Esophagus (tissue), 2 donors: ENCODE results near the gene KCNJ6. TPM values are rescaled to one million over a fixed set of nuclear protein-coding genes. Genes with fewer than 3 reads are reported as not detected.
"Not testable (repeated sequence)": the region's sequence is repeated elsewhere in the genome, so short reads cannot be mapped to it uniquely, and the experiment has no call there.

Experiments
- H3K27ac ChIP-seq, 2 donors: one replicate each; pipeline ENCODE4 v1.5.1; 2013; ENCODE audit warnings: low read depth in 2 of 2, mild to moderate bottlenecking in 2 of 2, inconsistent platforms in 1 of 2, low read length in 1 of 2, moderate library complexity in 1 of 2
- H3K27me3 ChIP-seq, 2 donors: one replicate each; pipeline ENCODE4 v1.6.1; 2013; ENCODE audit warnings: low read length in 2 of 2, control low read depth in 1 of 2, mild to moderate bottlenecking in 1 of 2; ENCODE audit not compliant: insufficient read depth in 2 of 2, control insufficient read depth in 1 of 2
- H3K36me3 ChIP-seq, 2 donors: one replicate each; pipeline ENCODE4 v1.6.1; 2013; ENCODE audit warnings: low read length in 1 of 2; ENCODE audit not compliant: control insufficient read depth in 2 of 2, insufficient read depth in 2 of 2
- H3K4me1 ChIP-seq, 2 donors: one replicate each; pipeline ENCODE4 v1.6.1; 2013; ENCODE audit warnings: low read length in 1 of 2; ENCODE audit not compliant: control insufficient read depth in 2 of 2, insufficient read depth in 2 of 2
- H3K4me3 ChIP-seq, 2 donors: one replicate each; pipeline ENCODE4 v1.5.1; 2013; ENCODE audit warnings: low read length in 2 of 2, mild to moderate bottlenecking in 2 of 2, low read depth in 1 of 2, moderate library complexity in 1 of 2
- H3K9me3 ChIP-seq, 2 donors: one replicate each; pipeline ENCODE4 v1.6.1; 2013; ENCODE audit warnings: mild to moderate bottlenecking in 2 of 2, low read depth in 1 of 2, low read length in 1 of 2, moderate library complexity in 1 of 2; ENCODE audit not compliant: control insufficient read depth in 2 of 2, insufficient read depth in 1 of 2
- WGBS, 2 donors: extraction: QIAGEN DNeasy Blood & Tissue Kit; methylation state at CpG; one replicate each; pipeline ENCODE4 v1.1.7; 2013; 5-methylcytosine and 5-hydroxymethylcytosine counted together
- polyA plus RNA-seq, 2 donors: library from polyadenylated mRNA; stranded (reverse); fragments of 200-250 nt; gene quantifications; one replicate each; pipeline ENCODE4 v1.2.3, GENCODE V29; 2013
- donor health status: healthy with polysubstance abuse.
- donor health status: Bipolar disorder and iron deficiency.

The KCNJ6 gene
- polyA plus RNA-seq, 2 donors, result under 0.01 TPM; not detected in 1

DNA sequence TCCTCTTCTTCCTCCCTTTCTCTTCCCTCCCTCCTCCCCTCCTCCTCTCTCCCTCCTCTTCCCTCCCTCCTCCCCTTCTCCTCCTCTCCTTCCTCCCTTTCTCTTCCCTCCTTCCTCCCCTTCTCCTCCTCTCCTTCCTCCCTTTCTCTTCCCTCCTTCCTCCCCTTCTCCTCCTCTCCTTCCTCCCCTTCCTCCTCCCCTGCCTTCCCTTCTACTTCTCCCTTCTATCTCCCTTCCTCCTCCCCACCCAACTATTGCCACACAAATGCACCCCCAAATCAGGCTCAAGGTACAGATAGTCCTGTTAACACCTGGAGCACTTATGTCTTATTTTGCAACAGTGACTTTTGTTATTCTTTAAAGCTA lies 203.7 kb downstream of the KCNJ6 start:
- not testable (repeated sequence) for H3K36me3 ChIP-seq, H3K9me3 ChIP-seq, H3K27me3 ChIP-seq, H3K27ac ChIP-seq, H3K4me1 ChIP-seq, H3K4me3 ChIP-seq

DNA sequence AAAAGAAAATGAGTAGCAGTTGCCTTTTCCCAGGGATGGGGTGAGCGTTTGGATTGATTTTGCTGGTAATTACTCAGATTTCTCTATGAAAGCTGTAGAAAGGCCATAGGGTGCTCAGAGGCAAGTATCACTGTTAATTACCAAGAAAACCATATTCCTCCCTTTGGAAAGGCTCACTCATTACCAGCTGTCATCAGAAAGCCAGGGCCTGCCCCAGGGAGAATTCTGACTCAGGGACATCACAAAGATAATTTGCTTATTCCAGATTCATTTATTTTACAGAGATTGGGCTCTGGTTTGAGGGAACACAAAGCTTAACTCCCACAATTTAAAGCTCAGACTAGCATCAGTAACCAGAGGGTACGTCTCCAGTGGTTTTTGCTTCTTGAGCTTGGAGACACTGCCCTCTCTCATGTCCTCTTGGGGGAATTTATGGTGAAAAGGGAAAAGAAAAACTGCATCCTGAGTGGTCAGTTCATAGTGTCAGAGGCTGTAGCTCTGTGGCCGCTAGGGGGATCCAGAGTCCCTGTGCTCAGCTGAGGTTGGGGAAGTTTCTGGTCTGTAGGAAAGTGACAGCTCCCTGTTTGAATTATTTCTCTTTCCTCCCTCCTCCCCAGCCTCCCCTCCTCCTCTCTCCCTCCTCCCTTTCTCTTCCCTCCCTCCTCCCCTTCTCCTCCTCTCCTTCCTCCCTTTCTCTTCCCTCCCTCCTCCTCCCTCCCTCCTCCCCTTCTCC lies 204.3 kb downstream of the KCNJ6 start:
- Histone ChIP-seq H3K4me3 (no peak overlapping the region), H3K9me3 (no peaks in the 10 kb centered on the region), H3K27me3 (no peaks in the 10 kb centered on the region), H3K36me3 (no peaks in the 10 kb centered on the region), H3K4me1 (no peaks in the 10 kb centered on the region), H3K27ac (no peak overlapping the region)
- 37 to 39% methylated on average over 3 of the region's 3 CpGs for WGBS, 2 donors

DNA sequence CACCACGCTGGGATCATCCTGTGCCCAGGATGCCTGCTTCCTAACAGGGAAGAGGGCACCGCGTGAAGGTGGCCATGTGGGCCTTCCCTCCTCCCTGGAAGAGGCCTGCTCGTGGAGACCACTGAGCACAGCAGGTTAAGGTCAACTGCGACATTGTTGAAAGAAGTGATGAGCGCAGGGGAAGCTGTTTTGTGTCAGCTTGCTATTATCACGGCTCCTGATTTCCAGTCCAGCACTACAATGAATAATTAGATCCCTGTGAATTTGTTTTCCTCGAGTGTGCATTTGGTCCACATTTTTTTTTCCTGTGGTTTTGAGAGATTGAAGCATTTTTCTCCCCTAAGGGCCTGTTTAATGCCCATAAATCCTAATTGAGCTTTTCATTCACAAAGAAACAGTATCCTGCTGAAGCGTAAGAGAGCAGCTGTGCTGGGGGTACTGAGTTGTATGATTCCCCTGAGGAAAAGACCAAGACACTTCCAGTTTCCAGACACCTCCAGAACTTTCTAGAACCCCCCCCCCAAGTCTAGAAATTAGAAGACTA lies 204.9 kb downstream of the KCNJ6 start:
- no peak overlapping the region for H3K4me3 ChIP-seq
- no peaks in the 10 kb centered on the region for H3K9me3 ChIP-seq
- no peaks in the 10 kb centered on the region for H3K4me1 ChIP-seq
- WGBS, 2 donors, result 75 to 79% methylated on average over 9 of the region's 9 CpGs
- no peaks in the 10 kb centered on the region for H3K36me3 ChIP-seq
- no peak overlapping the region for H3K27ac ChIP-seq
- H3K27me3 ChIP-seq, result no peaks in the 10 kb centered on the region

DNA sequence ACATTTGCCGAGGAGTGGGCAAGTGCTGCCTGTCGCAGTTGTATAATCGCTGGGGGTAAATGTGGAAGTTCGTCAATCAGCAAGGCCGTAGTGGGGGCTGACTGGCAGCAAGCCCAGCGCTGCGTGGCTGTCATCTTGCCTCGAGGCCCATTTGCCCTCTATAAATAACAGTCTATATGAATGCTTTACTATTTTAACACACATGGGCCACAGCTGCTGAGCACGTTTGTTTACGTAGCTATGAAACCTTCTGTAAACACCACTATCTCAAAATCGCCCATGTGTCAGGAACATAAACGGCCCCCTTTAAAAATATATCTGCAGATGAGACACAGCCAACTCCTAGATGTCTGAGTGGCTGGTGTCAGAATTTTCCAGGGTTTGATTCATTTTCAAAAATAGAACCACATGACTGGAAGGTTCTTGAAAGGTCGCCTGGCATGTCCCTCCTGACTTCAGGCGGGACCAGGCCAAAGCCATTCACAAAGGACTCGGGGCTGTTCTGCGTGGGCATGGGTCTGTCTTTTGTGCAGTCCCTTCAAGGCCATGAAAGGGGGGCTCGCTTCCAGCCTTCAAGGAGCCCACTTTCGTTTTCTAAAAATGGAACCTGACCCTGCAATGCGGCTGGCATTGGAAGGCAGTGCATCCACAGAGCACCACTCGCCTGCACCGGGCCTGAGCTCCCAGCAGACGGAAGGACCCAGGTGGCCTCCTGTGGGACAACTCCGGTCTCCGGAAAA lies 205.5 kb downstream of the KCNJ6 start:
- no peaks in the 10 kb centered on the region for H3K36me3 ChIP-seq
- 56 to 63% methylated on average over 24 of the region's 24 CpGs for WGBS, 2 donors
- H3K27ac ChIP-seq, result no peak overlapping the region
- no peaks in the 10 kb centered on the region for H3K9me3 ChIP-seq
- no peak overlapping the region for H3K4me3 ChIP-seq
- H3K4me1 ChIP-seq, result no peaks in the 10 kb centered on the region
- no peaks in the 10 kb centered on the region for H3K27me3 ChIP-seq

DNA sequence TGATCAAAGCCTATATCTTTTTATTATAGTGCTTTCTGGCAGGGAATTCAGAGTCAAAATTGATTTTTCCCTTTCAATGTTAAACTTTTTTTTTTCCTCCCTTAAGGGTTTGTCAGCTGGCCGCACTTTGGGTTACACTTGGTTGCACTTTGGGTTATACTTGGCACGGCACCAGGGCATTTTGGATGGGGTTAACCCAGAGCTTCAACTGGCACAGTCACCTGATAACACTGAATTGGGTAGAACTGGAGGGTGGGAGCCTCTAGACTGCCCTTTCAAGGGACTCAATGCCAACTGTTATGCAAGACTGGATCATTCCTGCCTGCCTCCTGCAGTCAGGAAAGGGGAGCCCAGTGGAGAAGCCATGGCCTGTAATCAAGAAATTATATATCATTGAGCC lies 211.5 kb downstream of the KCNJ6 start:
- no peak overlapping the region for H3K4me3 ChIP-seq
- H3K9me3 ChIP-seq, result no peaks in the 10 kb centered on the region
- no peaks in the 10 kb centered on the region for H3K36me3 ChIP-seq
- 53 to 55% methylated on average over 2 of the region's 2 CpGs for WGBS, 2 donors
- peaks cover 0 to 3% of the 10 kb centered on the region in 2 donors for H3K4me1 ChIP-seq
- no peaks in the 10 kb centered on the region for H3K27me3 ChIP-seq
- H3K27ac ChIP-seq, result no peak overlapping the region

DNA sequence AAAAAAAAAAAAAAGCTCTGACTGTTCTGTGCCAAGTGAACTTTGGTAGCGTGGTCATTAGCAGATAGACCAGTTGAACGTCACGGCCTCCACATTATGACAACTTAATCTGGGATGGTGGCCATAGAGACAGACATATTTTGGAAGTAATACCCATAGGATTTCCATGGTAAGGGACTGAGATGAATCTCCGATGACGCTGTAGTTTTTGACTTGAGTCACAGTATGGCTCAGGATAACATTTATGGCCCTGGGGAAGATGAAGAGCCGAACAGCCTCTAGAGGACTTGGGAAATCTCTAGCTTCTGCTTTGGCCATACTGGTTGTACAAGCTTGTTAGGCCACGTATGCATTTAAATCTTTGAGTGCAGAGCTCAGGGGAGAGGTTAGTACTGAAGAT lies 214.0 kb downstream of the KCNJ6 start:
- H3K27me3 ChIP-seq, result peaks cover 0 to 5% of the 10 kb centered on the region in 2 donors
- no peaks in the 10 kb centered on the region for H3K36me3 ChIP-seq
- no peak overlapping the region for H3K27ac ChIP-seq
- H3K9me3 ChIP-seq, result no peaks in the 10 kb centered on the region
- peaks cover 0 to 3% of the 10 kb centered on the region in 2 donors for H3K4me1 ChIP-seq
- no peak overlapping the region for H3K4me3 ChIP-seq
- WGBS, 2 donors, result 83 to 91% methylated on average over 7 of the region's 7 CpGs

DNA sequence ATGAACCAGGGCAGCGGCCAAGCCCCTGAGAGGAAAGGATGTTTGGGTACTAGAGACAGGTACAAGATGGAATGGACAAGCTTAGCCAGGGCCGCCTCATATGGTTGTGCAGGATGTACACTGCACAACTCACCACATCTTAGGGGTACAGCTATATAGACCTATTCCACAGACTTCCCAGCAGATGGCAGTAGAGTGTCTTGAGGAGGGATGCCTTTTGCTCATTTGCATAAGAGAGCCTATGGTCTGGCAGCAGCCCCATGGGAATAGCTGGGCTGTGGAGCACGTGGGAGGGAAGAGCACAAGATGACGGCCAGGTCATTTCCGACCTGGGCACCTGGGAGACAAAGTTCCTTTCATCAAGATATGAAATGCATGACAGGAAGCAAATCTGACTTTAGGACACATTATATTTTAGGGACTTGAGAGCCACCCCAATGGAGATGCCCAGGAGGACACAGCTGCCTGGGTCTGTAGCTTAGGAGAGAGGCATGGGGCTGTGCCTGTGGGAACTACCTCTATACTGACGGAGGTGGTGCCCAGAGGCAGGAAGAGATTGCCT lies 215.5 kb downstream of the KCNJ6 start:
- WGBS, 2 donors, result 42 to 51% methylated on average over 6 of the region's 6 CpGs
- no peak overlapping the region for H3K27ac ChIP-seq

DNA sequence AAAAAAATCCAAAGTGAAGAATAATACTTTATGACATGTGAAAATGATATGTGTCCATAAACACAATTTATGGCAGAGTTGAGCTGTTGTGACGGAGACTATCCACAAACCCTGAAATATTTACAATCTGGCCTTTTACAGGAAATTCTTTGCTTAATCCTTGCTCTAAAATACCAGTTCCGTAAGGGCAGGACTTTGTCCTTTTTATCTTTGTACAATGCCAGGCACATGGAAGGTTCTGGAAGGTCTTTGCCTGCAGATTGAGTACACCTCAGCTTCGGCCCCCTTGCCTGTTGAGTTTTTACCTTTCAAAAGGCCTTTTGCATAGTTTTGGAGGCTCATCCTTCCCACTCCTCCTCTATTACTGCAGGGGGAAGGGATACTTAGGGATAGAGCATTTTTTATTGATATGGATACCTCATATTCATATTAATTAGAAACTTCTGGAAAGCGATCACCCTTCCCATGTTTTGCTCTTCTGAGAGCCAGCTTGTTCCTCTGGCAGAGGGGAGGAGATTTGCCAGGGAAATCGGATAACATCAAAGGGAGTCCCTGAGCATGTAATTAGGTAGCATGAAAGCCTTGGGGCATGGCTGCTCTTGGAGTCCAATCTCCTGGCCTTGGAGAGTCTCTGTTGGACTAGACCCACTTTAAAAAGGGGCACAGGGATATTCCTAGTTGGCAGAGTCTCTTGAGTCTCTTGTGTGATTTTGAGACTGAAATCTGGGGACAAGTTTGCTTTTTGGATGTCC lies 217.1 kb downstream of the KCNJ6 start:
- H3K27me3 ChIP-seq, result peaks cover 0 to 5% of the 10 kb centered on the region in 2 donors
- H3K9me3 ChIP-seq, result no peaks in the 10 kb centered on the region
- no peak overlapping the region for H3K27ac ChIP-seq
- H3K4me3 ChIP-seq, result no peak overlapping the region
- peaks cover 0 to 3% of the 10 kb centered on the region in 2 donors for H3K4me1 ChIP-seq
- 64 to 66% methylated on average over 5 of the region's 5 CpGs for WGBS, 2 donors
- no peaks in the 10 kb centered on the region for H3K36me3 ChIP-seq

More for the DNA sequence above, 215.5 kb downstream of the KCNJ6 start:
- H3K4me1 ChIP-seq, result peaks cover 0 to 3% of the 10 kb centered on the region in 2 donors
- peaks cover 0 to 5% of the 10 kb centered on the region in 2 donors for H3K27me3 ChIP-seq
- no peaks in the 10 kb centered on the region for H3K9me3 ChIP-seq
- H3K4me3 ChIP-seq, result no peak overlapping the region
- H3K36me3 ChIP-seq, result no peaks in the 10 kb centered on the region

DNA sequence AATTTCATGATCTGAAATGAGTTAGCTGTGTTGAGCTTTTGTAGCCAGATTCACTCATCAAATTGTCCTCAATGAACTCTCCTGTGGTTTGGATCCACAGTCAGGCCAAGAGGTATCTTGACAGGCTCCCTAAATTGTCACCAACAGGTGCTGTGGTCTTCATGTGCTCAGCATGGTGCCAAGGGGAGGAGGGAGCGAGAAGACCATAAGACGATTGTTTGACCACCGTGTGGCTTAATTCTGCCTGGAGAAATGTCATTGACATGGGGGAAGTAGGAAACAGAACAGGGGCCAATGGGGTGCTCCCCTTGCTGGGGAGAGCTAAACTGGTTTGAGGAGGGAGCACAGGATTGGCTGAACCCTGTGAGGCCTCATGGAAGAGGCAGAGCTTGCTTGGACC lies 219.3 kb downstream of the KCNJ6 start:
- Histone ChIP-seq H3K9me3 (no peaks in the 10 kb centered on the region), H3K4me3 (no peak overlapping the region), H3K27me3 (peaks cover 0 to 7% of the 10 kb centered on the region in 2 donors), H3K4me1 (no peaks in the 10 kb centered on the region), H3K27ac (no peak overlapping the region), H3K36me3 (no peaks in the 10 kb centered on the region)
- 91 to 94% methylated on average over 3 of the region's 3 CpGs for WGBS, 2 donors
